ENCODE measurements around the gene GALNT2. TPM values are rescaled to one million over a fixed set of nuclear protein-coding genes. Genes with fewer than 3 reads are reported as not detected.

The GALNT2 gene
- total RNA-seq, 1 experiment from 2014 or later: 114 TPM

DNA sequence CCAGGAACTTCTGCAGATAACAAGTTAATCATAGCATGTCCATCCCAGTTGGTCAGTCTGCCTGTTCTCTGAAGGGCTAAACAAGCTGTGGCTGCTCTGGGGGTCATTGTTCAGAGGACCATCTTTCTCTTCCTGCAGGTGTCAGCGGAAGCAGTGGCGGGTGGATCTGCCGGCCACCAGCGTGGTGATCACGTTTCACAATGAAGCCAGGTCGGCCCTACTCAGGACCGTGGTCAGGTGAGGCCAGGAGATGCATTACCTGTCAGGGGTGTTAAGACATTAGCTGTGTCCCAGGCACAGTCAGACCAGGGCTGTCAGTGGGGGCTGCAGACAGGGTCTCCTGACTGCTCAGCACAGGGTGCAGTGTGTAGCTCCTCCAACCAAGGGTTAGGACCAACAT, 168.8 kb downstream of the GALNT2 start:
- Mint-ChIP-seq H3K27me3 (ENCODE audit: insufficient read depth, unreplicated experiment) (no peaks in the 10 kb centered on the region), H3K4me1 (ENCODE audit: insufficient read depth, unreplicated experiment) (no peaks in the 10 kb centered on the region), H3K4me3 (ENCODE audit: unreplicated experiment) (no peak overlapping the region), H3K9me3 (ENCODE audit: unreplicated experiment) (no peaks in the 10 kb centered on the region), H3K27ac (ENCODE audit: low read depth, unreplicated experiment) (no peak overlapping the region), H3K36me3 (ENCODE audit: insufficient read depth, unreplicated experiment) (peaks cover 35% of the 10 kb centered on the region)
- POLR2A ChIA-PET: no interaction called here
- CTCF ChIA-PET: interaction anchor here (1.1 to 1.8 kb wide), 2 partner anchors 8 to 575 kb away, joined by 3 read pairs; no protein-coding TSS in a partner anchor
- BruUV-seq (replicated peaks): no TSS peak
- intact Hi-C loops (cut with micrococcal nuclease): no loop called here
- no peak for DNase-seq (ENCODE audit: unreplicated experiment)
- TF ChIP-seq, protein P1, sequence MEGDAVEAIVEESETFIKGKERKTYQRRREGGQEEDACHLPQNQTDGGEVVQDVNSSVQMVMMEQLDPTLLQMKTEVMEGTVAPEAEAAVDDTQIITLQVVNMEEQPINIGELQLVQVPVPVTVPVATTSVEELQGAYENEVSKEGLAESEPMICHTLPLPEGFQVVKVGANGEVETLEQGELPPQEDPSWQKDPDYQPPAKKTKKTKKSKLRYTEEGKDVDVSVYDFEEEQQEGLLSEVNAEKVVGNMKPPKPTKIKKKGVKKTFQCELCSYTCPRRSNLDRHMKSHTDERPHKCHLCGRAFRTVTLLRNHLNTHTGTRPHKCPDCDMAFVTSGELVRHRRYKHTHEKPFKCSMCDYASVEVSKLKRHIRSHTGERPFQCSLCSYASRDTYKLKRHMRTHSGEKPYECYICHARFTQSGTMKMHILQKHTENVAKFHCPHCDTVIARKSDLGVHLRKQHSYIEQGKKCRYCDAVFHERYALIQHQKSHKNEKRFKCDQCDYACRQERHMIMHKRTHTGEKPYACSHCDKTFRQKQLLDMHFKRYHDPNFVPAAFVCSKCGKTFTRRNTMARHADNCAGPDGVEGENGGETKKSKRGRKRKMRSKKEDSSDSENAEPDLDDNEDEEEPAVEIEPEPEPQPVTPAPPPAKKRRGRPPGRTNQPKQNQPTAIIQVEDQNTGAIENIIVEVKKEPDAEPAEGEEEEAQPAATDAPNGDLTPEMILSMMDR (IDR thresholded peaks at IDR 0.05; ENCODE audit: unreplicated experiment): no peak

- Mint-ChIP-seq H3K9me3 (ENCODE audit: unreplicated experiment) (no peaks in the 10 kb centered on the region), H3K4me3 (ENCODE audit: unreplicated experiment) (no peak overlapping the region), H3K4me1 (ENCODE audit: insufficient read depth, unreplicated experiment) (no peaks in the 10 kb centered on the region), H3K36me3 (ENCODE audit: insufficient read depth, unreplicated experiment) (peaks cover 36% of the 10 kb centered on the region), H3K27ac (ENCODE audit: low read depth, unreplicated experiment) (no peak overlapping the region), H3K27me3 (ENCODE audit: insufficient read depth, unreplicated experiment) (no peaks in the 10 kb centered on the region)
- TF ChIP-seq, protein P1 (IDR thresholded peaks at IDR 0.05; ENCODE audit: unreplicated experiment): no peak
- ChIA-PET CTCF (interaction anchor here (0.6 to 1.8 kb wide), 4 partner anchors 9 to 576 kb away, joined by 3 read pairs; no protein-coding TSS in a partner anchor), POLR2A (interaction anchor here (0.6 kb wide), 1 partner anchor 166 kb away, joined by 3 read pairs; no protein-coding TSS in a partner anchor)
- intact Hi-C loops (cut with micrococcal nuclease): no loop called here
- no peak for DNase-seq (ENCODE audit: unreplicated experiment)
- BruUV-seq (replicated peaks): no TSS peak
These were observed 169.4 kb downstream of the GALNT2 start for GRCh38 chr1:230236301-230237008.

GRCh38 chr1:230237009-230237370, 170.0 kb downstream of the GALNT2 start:
- POLR2A ChIA-PET: interaction anchor here (0.6 kb wide), 2 partner anchors 53 to 167 kb away, joined by 3 read pairs; no protein-coding TSS in a partner anchor
- intact Hi-C loops (cut with micrococcal nuclease): no loop called here
- DNase-seq (ENCODE audit: unreplicated experiment): no peak
- no peak overlapping the region for H3K4me3 Mint-ChIP-seq (ENCODE audit: unreplicated experiment)
- H3K27ac Mint-ChIP-seq (ENCODE audit: low read depth, unreplicated experiment): no peak overlapping the region
- no TSS peak for BruUV-seq (replicated peaks)
- CTCF ChIA-PET: interaction anchor here (0.6 to 1.8 kb wide), 5 partner anchors 10 to 576 kb away, joined by 3 read pairs; no protein-coding TSS in a partner anchor
- TF ChIP-seq, protein P1 (IDR thresholded peaks at IDR 0.05; ENCODE audit: unreplicated experiment): no peak
- H3K9me3 Mint-ChIP-seq (ENCODE audit: unreplicated experiment): no peaks in the 10 kb centered on the region
- H3K27me3 Mint-ChIP-seq (ENCODE audit: insufficient read depth, unreplicated experiment): no peaks in the 10 kb centered on the region
- peaks cover 36% of the 10 kb centered on the region for H3K36me3 Mint-ChIP-seq (ENCODE audit: insufficient read depth, unreplicated experiment)
- no peaks in the 10 kb centered on the region for H3K4me1 Mint-ChIP-seq (ENCODE audit: insufficient read depth, unreplicated experiment)

DNA sequence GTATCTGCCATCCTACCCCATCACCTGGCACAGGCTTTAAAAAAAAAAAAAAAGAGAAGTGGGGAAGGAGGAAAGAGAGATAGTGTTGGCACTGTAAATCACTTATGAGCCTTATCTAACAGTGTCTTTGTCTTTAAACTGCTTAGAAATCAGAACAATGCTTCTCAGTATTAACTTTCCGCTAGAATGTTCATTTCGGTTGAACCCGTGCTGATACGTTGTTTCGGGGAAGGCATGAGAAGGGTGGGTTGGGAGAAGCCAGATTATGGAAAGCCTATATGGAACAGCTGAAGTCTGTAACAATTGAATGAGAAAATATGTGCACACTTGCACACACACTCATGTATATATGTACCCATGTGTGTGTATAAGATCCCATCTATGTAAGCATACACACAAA, 170.8 kb downstream of the GALNT2 start:
- intact Hi-C loops (cut with micrococcal nuclease): no loop called here
- no peak overlapping the region for H3K4me3 Mint-ChIP-seq (ENCODE audit: unreplicated experiment)
- TF ChIP-seq, protein P1 (IDR thresholded peaks at IDR 0.05; ENCODE audit: unreplicated experiment): no peak
- ChIA-PET CTCF (interaction anchor here (0.6 to 1.8 kb wide), 6 partner anchors 31 to 577 kb away, joined by 3 to 5 read pairs (median 3); no protein-coding TSS in a partner anchor), POLR2A (interaction anchor here (0.6 to 1.3 kb wide), 3 partner anchors 10 to 1369 kb away, joined by 3 read pairs; no protein-coding TSS in a partner anchor)
- H3K36me3 Mint-ChIP-seq (ENCODE audit: insufficient read depth, unreplicated experiment): peaks cover 36% of the 10 kb centered on the region
- BruUV-seq (replicated peaks): no TSS peak
- no peaks in the 10 kb centered on the region for H3K27me3 Mint-ChIP-seq (ENCODE audit: insufficient read depth, unreplicated experiment)
- no peaks in the 10 kb centered on the region for H3K4me1 Mint-ChIP-seq (ENCODE audit: insufficient read depth, unreplicated experiment)
- no peaks in the 10 kb centered on the region for H3K9me3 Mint-ChIP-seq (ENCODE audit: unreplicated experiment)
- no peak for DNase-seq (ENCODE audit: unreplicated experiment)
- no peak overlapping the region for H3K27ac Mint-ChIP-seq (ENCODE audit: low read depth, unreplicated experiment)
